NK-92 (cell line): ENCODE measurements around the gene ZBTB20.

ENCODE experiments used
- DNase-seq: peaks from one replicate; lab custom pipeline; 2025; ENCODE audit not compliant: unreplicated experiment; lab: John Stamatoyannopoulos, UW

Gene ZBTB20

DNA sequence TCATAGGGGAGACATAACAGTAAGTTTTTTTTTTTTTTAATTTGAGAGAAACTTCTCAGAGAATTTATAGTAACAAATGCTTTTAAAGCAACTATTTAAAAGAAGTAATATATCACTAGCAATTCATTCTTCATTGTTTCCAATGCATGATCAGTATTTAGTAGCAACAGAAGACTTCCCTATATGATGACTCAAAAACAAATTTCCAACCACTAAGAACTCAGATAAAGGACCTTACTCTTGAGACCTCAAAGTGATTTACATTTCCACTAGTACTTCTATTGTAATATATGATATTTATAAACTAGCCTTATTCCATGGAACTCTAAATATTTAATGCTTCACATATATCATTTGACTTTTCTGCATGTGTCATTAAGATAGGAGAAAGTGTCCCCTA lies 356.3 kb downstream of the ZBTB20 start:
- DNase-seq: no peak

DNA sequence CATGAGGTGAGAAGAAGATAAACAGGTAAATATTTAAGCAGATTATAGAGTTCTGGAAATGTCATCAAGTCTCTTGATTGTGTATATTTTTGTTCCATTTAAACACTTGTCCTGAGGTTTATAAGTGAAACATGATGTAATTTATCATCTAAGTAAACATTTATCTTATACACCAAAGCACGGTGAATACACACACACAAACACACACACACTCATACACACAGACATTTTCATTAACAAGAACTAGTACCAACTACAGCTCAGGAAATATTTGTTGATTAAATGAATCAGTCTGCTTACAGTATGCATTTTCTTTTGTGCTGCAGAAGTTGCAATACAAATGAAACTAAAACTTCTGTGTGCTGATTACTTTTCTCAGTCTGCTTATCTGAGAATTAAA lies 357.3 kb downstream of the ZBTB20 start:
- no peak for DNase-seq

DNA sequence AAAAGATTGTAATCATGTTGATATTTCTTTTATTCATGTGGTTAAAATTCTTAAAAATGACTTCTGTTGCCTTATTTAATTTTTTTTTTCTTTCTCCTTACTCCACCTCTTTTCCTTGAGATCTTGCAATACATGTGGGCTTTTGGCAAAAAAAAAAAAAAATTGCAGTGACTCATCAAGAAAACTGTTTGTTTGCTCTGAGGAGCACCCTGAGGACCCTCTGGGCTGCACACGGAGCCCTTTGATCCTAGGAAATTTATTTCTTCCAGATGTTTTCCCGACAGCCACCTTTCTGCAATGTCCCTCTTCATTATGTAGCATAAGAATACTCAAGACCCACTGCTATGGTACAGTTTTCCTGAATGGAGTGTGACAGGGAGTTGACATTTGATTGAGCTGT lies 371.7 kb downstream of the ZBTB20 start:
- no peak for DNase-seq

DNA sequence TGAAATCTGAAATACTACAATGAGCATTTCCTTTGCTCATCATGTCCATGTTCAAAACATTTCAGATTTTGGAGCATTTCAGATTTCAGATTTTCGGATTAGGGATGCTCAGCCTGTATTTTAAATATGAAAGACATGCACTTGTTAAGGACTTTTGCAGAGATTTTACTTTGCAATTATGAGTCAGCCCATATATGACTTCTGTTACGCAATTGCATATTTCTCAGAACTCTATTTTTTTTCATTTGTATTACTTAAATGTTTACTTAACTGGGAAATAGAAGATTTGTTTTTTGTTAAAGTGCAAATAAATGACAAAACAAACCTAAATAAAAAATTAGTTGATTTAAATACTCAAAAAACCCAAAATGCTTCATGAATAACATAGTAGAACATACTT lies 376.2 kb downstream of the ZBTB20 start:
- no peak for DNase-seq

DNA sequence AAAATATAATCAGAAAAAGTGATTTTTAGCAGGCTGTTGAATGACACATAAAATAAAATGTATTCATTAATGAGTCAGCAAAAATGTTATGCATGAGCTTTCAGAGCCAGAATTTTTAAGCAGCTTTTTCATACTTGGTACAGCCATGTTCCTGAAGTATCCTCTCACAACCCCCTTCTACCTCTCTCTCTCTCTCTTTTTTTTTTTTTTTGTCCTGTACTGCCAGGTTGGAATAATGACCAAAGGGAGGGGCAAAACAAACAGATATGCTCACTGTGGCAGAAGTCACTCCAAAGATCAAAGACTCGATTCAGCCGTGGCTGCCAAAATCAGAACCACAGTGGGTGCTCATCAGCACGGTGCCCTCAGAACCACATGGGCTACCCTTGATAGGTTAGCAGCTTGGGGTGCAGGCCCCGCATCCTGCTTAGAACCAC lies 383.0 kb downstream of the ZBTB20 start:
- no peak for DNase-seq

DNA sequence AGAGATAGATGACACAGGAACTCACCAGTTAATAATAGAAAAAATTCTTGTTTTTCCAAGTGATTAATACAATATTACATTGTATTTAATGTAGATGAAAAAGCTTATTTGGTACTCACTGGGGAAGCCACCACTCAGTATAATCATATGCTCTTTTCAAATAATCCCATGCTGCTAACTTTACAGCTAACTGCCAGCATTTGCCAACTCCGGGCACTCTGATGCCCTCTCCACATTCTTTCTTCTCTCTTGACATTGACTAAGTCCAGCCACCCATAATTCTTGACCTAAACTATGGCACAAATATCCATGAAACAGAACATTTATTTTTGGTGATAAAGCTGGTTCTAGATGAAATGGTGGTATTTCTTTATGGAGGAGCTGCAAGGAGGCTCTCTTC lies 384.9 kb downstream of the ZBTB20 start:
- DNase-seq: no peak

DNA sequence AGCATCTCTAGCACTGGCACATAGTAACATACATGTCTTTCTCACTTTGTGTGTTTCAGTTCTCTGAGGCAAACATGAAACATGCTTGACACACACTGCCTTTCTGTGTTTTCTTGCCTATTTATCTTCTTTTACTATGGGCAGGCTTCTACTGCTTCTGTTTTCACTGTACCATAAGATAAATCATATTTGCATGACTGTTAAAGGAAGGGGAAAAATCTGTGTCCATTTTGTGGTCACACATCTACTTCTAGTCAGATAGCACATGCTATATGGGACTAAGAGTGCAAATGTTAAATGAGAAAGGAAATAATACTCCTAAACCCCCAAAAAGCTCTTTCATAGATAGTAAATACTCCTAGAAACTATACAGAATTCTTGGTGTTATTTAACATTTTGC lies 386.4 kb downstream of the ZBTB20 start:
- no peak for DNase-seq

DNA sequence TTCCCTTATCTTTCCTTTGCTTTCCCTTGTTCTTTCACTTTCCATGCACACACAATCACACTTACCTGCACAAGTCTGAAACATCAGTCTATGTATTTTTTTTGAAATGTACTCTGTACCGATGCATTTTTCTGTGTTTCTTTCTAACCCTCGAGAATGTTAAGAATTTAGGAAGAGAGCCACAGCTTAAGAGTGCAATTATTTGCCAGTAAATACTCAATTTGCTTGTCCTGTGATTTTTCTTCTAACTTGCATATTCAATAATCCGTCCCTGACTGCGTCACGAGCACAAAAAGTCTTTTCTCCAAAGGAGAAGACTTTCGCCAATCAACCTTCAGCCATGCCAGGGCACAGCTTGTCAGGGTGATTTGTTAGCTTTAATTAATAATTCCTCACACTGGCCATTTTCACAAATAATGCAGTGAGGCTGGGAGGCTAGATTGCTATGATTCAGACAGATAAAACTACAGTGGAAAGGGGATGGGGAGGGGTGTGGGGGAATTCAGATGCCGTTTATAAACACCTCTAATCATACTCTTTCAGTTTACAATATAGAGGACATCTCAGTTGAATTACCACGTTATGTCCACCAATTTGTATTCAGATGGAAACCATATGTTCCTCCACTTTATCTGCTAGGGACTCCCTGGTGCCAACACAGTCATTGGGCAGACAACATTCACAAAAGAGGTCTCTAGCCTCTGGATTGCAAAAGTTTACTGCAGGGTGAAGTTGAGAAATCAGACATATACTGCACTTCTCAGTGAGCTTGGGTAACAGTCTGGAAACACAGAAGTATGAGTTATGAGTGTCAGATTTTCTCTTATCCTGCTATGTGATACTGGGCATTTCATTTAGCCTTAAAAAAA lies 388.0 kb downstream of the ZBTB20 start:
- no peak for DNase-seq

DNA sequence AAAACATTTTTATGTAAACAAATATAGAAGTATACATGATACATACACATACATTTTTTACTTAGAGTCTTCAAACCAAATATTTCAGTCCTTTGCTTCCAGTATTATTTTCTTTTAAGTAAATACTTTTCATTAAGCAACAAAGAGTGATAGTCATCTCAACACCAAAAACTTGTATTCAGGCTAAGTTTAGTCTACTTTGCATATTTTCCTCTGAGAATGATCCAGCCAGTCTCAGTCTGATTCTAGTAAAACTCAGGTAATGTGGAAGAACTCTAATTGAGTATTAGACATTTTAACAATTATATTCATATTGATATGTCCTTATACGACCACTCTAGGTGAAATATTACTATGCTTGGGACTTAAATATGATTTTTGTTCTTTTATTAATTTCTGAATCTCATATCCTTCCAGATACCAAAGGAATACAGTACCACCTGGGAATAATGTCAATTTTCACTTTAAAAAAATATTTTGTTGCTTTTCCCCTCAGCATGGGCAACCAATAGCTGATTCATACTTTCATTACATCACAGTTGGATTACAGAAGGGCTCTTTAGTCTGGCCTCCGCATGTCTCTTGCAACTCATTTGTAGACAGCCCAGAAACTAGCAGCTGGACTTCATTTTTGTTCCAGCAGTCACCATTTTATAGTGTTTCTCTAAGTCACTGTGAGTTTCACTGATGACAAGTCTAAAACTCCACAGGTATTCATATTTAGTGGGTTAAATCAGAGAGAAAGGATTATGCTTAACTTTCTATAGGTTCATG lies 390.4 kb downstream of the ZBTB20 start:
- DNase-seq: no peak

DNA sequence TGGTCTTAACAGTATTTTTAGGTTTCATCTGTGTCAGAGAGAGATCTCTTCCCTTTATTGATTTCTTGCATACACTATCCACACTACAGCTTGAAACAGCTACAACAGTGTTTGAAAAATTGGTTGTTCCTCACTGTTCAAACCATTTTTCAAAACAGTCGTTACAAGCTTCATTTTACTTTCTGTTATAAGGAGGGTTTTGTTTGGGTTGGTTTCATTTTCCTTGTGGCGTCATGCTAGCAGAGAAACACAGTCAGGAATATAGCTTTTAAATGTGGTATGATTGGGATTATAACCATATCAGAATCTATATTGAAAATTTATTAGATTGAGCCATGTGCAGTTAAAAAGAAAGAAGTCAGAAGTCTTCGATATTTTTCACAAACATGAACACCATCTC lies 400.6 kb downstream of the ZBTB20 start:
- no peak for DNase-seq

DNA sequence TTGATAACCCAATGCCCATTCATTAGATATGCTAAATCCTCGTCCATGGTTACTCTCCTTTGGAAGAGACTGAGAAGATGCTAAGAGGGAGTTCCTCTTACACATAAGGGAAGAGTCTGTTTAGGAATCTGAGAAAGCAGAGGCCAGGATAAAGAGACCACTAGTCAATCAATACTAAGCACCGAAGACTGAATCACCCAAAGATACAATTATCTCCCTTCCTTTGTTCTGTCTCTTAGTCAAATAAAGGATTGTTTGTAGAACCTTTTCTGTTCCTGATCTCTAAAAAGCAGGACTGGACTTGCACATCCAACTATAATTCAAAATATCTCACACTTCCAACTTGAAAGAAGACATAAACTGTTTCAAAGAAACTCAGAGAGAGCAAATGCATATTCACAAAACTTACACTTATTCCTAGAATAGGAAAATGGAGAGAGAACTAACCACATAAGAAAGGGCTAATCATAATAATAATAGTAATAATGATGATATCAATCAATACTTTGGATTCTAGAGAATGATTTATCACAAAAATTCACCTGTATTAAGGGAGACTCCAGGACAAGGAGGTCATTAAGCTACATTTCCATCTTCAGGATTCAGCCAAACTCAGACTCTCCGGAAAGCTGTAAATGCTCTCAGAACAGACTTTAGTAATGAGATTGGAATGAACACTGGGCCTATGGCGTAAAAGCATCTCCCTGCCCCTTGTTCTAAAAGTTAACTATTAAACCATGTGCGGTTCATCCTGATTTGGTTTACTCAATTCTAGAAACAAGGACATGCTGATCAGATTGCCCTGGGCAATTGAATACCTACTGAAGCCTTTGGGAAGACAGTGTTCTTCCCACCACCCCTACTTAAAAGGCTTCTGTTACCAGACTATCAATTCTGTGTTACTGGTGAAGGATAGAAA lies 401.5 kb downstream of the ZBTB20 start:
- no peak for DNase-seq

DNA sequence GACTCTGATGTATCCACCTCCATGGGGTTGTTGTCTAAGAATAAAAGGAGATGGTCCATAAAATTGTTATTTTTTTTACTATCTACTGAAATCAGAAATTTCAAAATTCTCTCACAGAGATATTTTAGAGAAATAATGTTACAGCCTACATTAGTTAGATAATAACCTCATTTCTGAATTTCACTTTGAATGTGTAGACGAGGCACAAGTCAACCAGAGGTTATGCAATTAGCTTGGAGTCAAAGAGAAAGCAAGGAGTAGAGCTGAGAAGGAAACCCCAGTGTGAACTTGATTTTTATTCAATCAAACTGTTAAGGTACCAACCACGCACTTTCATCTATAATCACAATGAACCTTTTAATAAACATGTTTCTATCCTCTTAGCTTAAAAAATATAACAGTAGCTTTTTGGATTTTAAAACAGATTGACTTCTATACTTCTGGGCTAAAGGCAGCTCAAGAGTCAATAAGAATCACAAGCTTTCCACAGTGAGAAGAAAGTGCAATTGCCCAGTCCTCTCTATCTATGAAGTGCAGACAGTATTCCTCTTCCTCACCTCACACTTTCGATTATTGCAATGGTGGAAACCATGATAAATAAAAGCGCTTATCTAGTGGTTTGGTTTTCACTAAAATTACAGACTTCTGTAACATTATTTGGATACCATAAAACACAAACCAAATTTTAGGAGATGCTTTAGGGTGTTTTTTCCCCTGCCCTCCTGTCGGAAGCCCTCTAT lies 403.2 kb downstream of the ZBTB20 start:
- DNase-seq: no peak

DNA sequence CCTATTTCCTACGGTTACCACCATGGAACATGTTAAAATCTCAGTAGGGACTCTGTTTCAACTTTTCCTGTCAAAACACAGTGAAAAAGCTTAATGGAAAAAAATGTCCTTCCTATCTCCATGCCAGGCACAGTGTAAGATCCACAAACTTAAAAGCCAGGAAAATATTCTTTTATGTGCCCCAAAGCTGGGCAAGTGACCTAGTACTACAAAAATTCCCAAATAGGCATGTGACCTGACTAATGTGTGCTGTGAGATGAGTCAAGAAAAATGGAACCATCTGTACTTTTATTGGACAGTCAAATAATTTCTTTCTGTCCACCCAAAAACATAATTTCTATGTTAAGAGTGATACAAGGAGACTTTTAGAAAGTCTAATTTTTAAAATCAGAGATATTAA lies 406.0 kb downstream of the ZBTB20 start:
- no peak for DNase-seq

DNA sequence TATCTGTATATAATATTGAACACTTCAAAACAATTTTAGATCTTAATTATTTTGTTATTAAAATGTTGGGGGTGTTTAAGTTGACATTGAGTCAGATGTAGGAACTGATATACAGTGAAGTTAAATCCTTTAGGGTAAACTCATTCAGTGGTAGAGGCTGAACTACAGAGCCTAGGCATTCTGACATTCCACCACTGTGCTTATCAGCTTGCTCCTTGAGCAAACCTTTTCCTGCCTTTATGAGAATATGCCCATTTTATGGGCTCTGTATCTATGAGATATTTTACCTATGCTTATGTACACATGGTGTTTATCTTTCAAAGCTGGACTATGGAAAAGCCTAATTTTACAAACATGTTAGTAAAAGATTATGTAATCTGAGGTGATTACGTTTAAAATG lies 407.5 kb downstream of the ZBTB20 start:
- DNase-seq: no peak

DNA sequence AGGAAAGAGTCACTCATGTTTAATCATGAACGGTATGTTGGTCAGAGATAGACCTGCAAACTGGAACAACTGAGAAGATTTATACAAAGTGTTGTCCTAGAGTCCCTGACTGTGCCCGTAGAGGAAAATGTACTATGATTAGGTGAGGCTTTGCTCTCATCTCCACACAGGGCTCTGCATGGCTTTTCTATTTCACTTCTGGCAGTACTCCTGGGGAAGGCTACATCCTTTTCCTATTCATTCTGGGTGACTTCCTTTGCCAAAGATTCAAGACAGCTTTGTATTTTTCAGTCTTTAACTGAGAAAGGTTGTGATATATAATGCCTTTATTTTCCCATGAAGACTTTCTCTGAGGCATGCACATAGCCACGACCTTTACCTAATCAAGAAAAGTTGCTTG lies 414.7 kb downstream of the ZBTB20 start:
- no peak for DNase-seq

DNA sequence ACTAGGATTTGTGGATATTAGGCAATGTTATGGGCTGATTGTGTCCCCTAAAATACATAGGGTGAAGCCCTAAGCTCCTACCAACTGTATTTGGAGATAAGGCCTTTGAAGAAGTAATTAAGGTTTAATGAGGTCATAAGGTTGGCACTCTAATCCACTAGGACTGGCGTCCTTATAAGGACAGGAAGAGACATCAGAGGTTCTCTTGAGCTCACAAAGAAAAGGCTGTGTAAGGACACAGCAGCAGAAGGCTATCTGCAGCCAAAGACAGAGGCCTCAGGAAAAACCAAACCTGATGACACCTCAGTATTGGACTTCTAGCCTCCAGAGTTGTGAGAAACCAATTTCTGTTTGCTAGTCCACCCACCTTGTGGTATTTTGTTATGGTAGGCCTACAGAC lies 416.7 kb downstream of the ZBTB20 start:
- DNase-seq: no peak

DNA sequence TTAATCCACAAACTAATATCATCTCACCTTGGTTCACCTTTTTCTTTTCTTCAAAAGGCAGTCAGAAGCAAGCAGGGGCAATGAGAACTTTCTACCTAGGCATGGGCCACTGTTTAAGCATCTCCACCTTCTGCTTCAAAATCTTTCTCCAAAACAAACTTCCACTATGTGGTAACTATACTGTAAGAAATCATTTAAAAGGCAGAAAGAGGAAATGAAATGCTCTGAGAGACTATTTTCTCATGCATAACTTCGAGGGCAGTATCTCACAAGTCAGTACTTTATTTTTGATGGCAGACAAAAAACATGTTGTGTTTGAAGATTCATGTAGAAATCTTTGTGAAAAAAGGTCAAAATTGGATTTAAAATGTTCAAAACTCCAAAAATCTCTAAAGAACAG lies 419.7 kb downstream of the ZBTB20 start:
- DNase-seq: no peak

DNA sequence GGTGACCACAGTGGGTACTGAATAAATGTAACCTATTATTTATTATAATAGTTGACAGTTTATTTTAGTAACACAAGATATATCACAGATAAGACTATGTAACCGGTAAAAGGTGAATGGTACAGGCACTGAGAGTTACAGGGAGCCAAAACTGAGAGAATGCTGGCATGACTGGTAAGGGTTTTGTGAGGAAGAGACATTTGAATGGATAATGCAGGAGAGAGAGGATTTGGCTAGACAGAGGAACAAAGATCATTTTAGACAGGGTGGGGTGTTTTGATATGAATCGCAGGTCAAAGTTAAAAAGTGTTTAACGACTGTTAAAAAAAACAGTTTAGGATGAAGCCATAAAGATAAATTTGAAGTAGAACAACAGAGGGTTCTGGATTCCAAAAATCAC lies 421.1 kb downstream of the ZBTB20 start:
- DNase-seq: no peak

DNA sequence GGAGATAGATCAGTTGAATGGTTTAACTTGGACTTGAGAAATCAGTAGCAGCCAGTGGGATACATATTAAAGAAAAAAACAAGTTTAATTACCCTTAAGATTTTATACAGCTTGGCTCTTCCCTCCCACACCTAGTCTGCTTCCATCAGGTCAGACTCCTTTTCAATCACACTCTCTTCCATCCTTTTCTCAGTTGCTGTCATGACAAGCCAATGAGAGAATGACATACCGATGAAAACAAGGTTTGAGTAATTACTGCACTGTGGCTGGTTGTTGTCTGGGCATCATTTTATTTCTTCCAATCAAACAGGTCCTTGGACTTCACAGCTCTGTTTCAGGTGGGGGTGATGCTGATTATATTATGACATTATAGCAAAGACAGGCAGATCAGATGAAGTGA lies 424.6 kb downstream of the ZBTB20 start:
- DNase-seq: no peak

DNA sequence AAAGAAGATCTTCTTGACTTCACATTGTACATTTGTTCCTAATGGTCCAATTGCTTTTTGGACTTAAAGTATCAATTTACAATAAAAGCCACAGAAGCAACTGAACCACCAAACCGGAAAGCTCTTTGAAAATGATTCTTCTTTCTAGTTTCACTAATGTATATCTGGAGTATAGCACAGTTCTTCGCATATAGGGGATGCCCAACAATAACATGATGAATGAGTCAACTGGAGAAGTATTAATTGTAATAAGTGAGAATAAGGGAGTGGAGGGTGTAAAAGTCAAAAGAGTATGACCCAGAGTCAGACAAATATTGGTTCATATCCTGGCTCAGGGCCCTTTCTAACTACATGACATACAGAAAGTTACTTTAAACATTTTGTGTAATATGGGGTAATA lies 425.2 kb downstream of the ZBTB20 start:
- DNase-seq: no peak

DNA sequence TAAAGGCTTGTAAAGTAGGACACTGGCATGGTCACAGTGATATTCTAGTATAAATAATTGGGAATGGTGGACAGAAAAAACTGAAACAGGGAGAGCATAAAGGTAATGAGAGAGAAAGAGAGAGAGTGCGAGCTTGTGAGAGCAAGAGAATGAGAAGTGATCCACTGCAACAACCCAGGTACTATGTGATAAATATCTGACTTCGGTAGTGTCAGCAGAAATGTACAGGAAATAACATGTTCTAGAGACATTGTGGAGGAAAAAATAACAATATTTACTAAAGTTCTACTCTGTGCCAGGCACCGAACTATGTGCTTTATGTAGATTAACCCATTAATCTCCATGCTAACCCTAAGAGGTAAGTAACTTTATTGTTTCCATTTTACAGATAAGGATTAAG lies 425.9 kb downstream of the ZBTB20 start:
- DNase-seq: no peak
